Mesenchymal stem cell (in vitro differentiated cells and primary cell): Measurements from ENCODE around the gene HS1BP3. TPM values are rescaled to one million over a fixed set of nuclear protein-coding genes. Genes with fewer than 3 reads are reported as not detected.
A peak's percentile ranks its signal among the peaks of the same experiment; 100 is the strongest.

ENCODE experiments used
- DNase-seq: peaks from one replicate; pipeline ENCODE4 v3.0.0-alpha.2; 2013
- H2AFZ ChIP-seq: one replicate; pipeline ENCODE4 v1.6.1; 2013; ENCODE audit warnings: low read depth, mild to moderate bottlenecking, control low read depth, inconsistent platforms, low read length, moderate library complexity
- H2AK5ac ChIP-seq: 2 replicates; pipeline ENCODE4 v1.6.1; 2013; ENCODE audit warnings: low read length, moderate library complexity, mild to moderate bottlenecking, inconsistent platforms; ENCODE audit not compliant: severe bottlenecking
- H2BK120ac ChIP-seq: one replicate; pipeline ENCODE4 v1.6.1; 2013; ENCODE audit warnings: low read depth, mild to moderate bottlenecking, inconsistent platforms, low read length, moderate library complexity
- H2BK12ac ChIP-seq, 2 experiments: one replicate each; pipeline ENCODE4 v1.6.1; 2013; ENCODE audit warnings: inconsistent platforms in 2 of 2, low read length in 2 of 2, mild to moderate bottlenecking in 2 of 2, moderate library complexity in 2 of 2, control low read depth in 1 of 2
- H2BK15ac ChIP-seq: one replicate; pipeline ENCODE4 v1.6.1; 2013; ENCODE audit warnings: mild to moderate bottlenecking, low read depth, inconsistent platforms; ENCODE audit not compliant: poor library complexity, severe bottlenecking
- H2BK5ac ChIP-seq: 2 replicates; pipeline ENCODE4 v1.6.1; 2013; ENCODE audit warnings: low read depth, mild to moderate bottlenecking, low read length, control low read depth, inconsistent platforms; ENCODE audit not compliant: poor library complexity, severe bottlenecking
- H3K14ac ChIP-seq, 2 experiments: one replicate each; pipeline ENCODE4 v1.6.1; 2013; ENCODE audit warnings: inconsistent platforms in 2 of 2, low read length in 2 of 2, control low read depth in 1 of 2, mild to moderate bottlenecking in 1 of 2, moderate library complexity in 1 of 2
- H3K18ac ChIP-seq, 2 experiments: one replicate each; pipeline ENCODE4 v1.6.1; 2013; ENCODE audit warnings: inconsistent platforms in 2 of 2, low read length in 2 of 2, control low read depth in 1 of 2, low read depth in 1 of 2, mild to moderate bottlenecking in 1 of 2
- H3K23ac ChIP-seq, 2 experiments: one replicate each; pipeline ENCODE4 v1.6.1; 2013; ENCODE audit warnings: inconsistent platforms in 2 of 2, low read length in 2 of 2, mild to moderate bottlenecking in 2 of 2, moderate library complexity in 2 of 2, control low read depth in 1 of 2
- H3K27ac ChIP-seq: 2 replicates; pipeline ENCODE4 v1.5.1; 2013; ENCODE audit warnings: mild to moderate bottlenecking, moderate library complexity, low read length, control low read depth, inconsistent platforms; ENCODE audit not compliant: poor library complexity, severe bottlenecking
- H3K27me3 ChIP-seq, 2 experiments: 2 replicates each; pipeline versions ENCODE4 v1.6.1 to v1.7.0; 2013; ENCODE audit warnings: low read length in 2 of 2, mild to moderate bottlenecking in 2 of 2, moderate library complexity in 2 of 2, control low read depth in 1 of 2, inconsistent platforms in 1 of 2; ENCODE audit not compliant: control insufficient read depth in 1 of 2, insufficient read depth in 1 of 2
- H3K36me3 ChIP-seq, 2 experiments: 2 replicates each; pipeline versions ENCODE4 v1.6.1 to v1.7.0; 2013; ENCODE audit warnings: low read length in 2 of 2, control low read depth in 1 of 2, inconsistent platforms in 1 of 2, low read depth in 1 of 2, mild to moderate bottlenecking in 1 of 2; ENCODE audit not compliant: insufficient read depth in 2 of 2, control insufficient read depth in 1 of 2
- H3K4ac ChIP-seq, 2 experiments: one replicate each; pipeline ENCODE4 v1.6.1; 2013; ENCODE audit warnings: inconsistent platforms in 2 of 2, low read length in 2 of 2, mild to moderate bottlenecking in 2 of 2, moderate library complexity in 2 of 2, control low read depth in 1 of 2, low read depth in 1 of 2
- H3K4me1 ChIP-seq: 2 replicates; pipeline ENCODE4 v1.6.1; 2013; ENCODE audit warnings: low read depth, low read length, control low read depth; ENCODE audit not compliant: control insufficient read depth, insufficient read depth
- H3K4me2 ChIP-seq: 2 replicates; pipeline ENCODE4 v1.6.1; 2013; ENCODE audit warnings: low read length, mild to moderate bottlenecking, inconsistent platforms; ENCODE audit not compliant: poor library complexity, severe bottlenecking
- H3K4me3 ChIP-seq, 2 experiments: 2 replicates each; pipeline versions ENCODE4 v1.5.1 to v1.7.0; 2013; ENCODE audit warnings: low read length in 2 of 2, mild to moderate bottlenecking in 2 of 2, control low read depth in 1 of 2, low read depth in 1 of 2; ENCODE audit not compliant: insufficient read depth in 1 of 2
- H3K79me1 ChIP-seq: replicated peaks from 2 replicates; pipeline ENCODE4 v1.6.1; 2013; ENCODE audit warnings: mild to moderate bottlenecking, control low read depth, low read length, inconsistent platforms; ENCODE audit not compliant: poor library complexity, severe bottlenecking
- H3K9ac ChIP-seq: 2 replicates; pipeline ENCODE4 v1.7.0; 2013; ENCODE audit warnings: mild to moderate bottlenecking, low read length, moderate library complexity
- H3K9me3 ChIP-seq: 2 replicates; pipeline ENCODE4 v1.7.0; 2013; ENCODE audit warnings: mild to moderate bottlenecking, low read length; ENCODE audit not compliant: control insufficient read depth
- H4K8ac ChIP-seq: one replicate; pipeline ENCODE4 v1.6.1; 2013; ENCODE audit warnings: inconsistent platforms, mild to moderate bottlenecking, low read length, moderate library complexity
- H4K91ac ChIP-seq: one replicate; pipeline ENCODE4 v1.6.1; 2013; ENCODE audit warnings: mild to moderate bottlenecking, low read length, inconsistent platforms
- whole genome bisulfite sequencing: methylation state at CpG from one replicate; pipeline ENCODE4 v1.1.7; 2013; ENCODE audit warnings: mixed read lengths; 5-methylcytosine and 5-hydroxymethylcytosine counted together
- polyA plus RNA-seq, 2 experiments: library from polyadenylated mRNA; stranded (reverse); fragments of 200-250 nt; gene quantifications; one replicate each; pipeline ENCODE4 v1.2.3, GENCODE V29; 2013

The HS1BP3 gene, protein sequence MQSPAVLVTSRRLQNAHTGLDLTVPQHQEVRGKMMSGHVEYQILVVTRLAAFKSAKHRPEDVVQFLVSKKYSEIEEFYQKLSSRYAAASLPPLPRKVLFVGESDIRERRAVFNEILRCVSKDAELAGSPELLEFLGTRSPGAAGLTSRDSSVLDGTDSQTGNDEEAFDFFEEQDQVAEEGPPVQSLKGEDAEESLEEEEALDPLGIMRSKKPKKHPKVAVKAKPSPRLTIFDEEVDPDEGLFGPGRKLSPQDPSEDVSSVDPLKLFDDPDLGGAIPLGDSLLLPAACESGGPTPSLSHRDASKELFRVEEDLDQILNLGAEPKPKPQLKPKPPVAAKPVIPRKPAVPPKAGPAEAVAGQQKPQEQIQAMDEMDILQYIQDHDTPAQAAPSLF
- 42.4 TPM for polyA plus RNA-seq (2013, experiment 1 of 2)
- 39.8 TPM for polyA plus RNA-seq (2013, experiment 2 of 2)

GRCh38 chr2:20650877-20651730 is at the start of gene HS1BP3:
Gene HS1BP3, minus strand, starts transcription at chr2:20651098. Its CDS starts 35 bp downstream, at chr2:20651063.
- Histone ChIP-seq H2AK5ac (peak within 1 kb of the TSS; percentile 40), H3K4me3 (peak within 1 kb of the TSS; percentile 84 to 98), H3K27me3 (peaks cover 0 to 19% of the 10 kb centered on the region in 2 experiments), H2AFZ (peak within 1 kb of the TSS; percentile 87), H3K4me2 (peak within 1 kb of the TSS; percentile 87), H2BK12ac (peak within 1 kb of the TSS in 1 of 2 experiments; percentile 45), H2BK5ac (no peak within 1 kb of the TSS), H3K14ac (peak within 1 kb of the TSS in 1 of 2 experiments; percentile 87), H3K18ac (peak within 1 kb of the TSS; percentile 86 to 93), H4K8ac (peak within 1 kb of the TSS; percentile 92), H3K36me3 (peaks cover 9 to 21% of the 10 kb centered on the region in 2 experiments), H2BK15ac (peak within 1 kb of the TSS; percentile 85), H2BK120ac (no peak within 1 kb of the TSS), H3K4me1 (peaks cover 32% of the 10 kb centered on the region), H3K9me3 (no peaks in the 10 kb centered on the region), H3K79me1 (peaks cover 39% of the 10 kb centered on the region), H3K23ac (peak within 1 kb of the TSS in 1 of 2 experiments; percentile 91), H4K91ac (peak within 1 kb of the TSS; percentile 83), H3K9ac (peak within 1 kb of the TSS; percentile 99), H3K27ac (peak within 1 kb of the TSS; percentile 71), H3K4ac (peak within 1 kb of the TSS; percentile 50 to 98)
- DNase-seq: peak; percentile 72
- WGBS: 2% methylated on average over 55 of the region's 72 CpGs

GRCh38 chr2:20698916-20699613 is 48.2 kb upstream of the HS1BP3 start:
- Histone ChIP-seq H3K4me2 (no peak overlapping the region), H2BK15ac (no peak overlapping the region), H2AK5ac (no peak overlapping the region), H3K9me3 (no peaks in the 10 kb centered on the region), H3K27me3 (no peaks in the 10 kb centered on the region), H4K91ac (no peak overlapping the region), H2AFZ (no peak overlapping the region), H3K14ac (no peak overlapping the region), H4K8ac (no peak overlapping the region), H3K18ac (no peak overlapping the region), H3K4ac (no peak overlapping the region), H3K4me3 (no peak overlapping the region), H3K9ac (no peak overlapping the region), H3K23ac (no peak overlapping the region), H2BK12ac (no peak overlapping the region), H3K27ac (no peak overlapping the region), H2BK120ac (no peak overlapping the region), H2BK5ac (no peak overlapping the region), H3K36me3 (peaks cover 4 to 23% of the 10 kb centered on the region in 2 experiments), H3K79me1 (peaks cover 8% of the 10 kb centered on the region), H3K4me1 (peaks cover 2% of the 10 kb centered on the region)
- DNase-seq: no peak
- 87% methylated on average over 4 of the region's 4 CpGs for WGBS

- no peak for DNase-seq
- Histone ChIP-seq H3K9ac (no peak overlapping the region), H2BK15ac (no peak overlapping the region), H3K36me3 (peaks cover 7 to 35% of the 10 kb centered on the region in 2 experiments), H3K4ac (no peak overlapping the region), H3K18ac (no peak overlapping the region), H4K8ac (no peak overlapping the region), H3K9me3 (no peaks in the 10 kb centered on the region), H3K27ac (no peak overlapping the region), H3K23ac (no peak overlapping the region), H2BK12ac (no peak overlapping the region), H2BK120ac (no peak overlapping the region), H3K4me3 (no peak overlapping the region), H3K4me1 (no peaks in the 10 kb centered on the region), H2AFZ (no peak overlapping the region), H2BK5ac (no peak overlapping the region), H3K79me1 (peaks cover 5% of the 10 kb centered on the region), H3K27me3 (no peaks in the 10 kb centered on the region), H3K4me2 (no peak overlapping the region), H4K91ac (no peak overlapping the region), H2AK5ac (no peak overlapping the region), H3K14ac (no peak overlapping the region)
- WGBS: no CpG with 5 or more reads among the region's 2 CpGs
Observed at GRCh38 chr2:20697322-20697934, 46.5 kb upstream of the HS1BP3 start.
